ENCODE data around the gene MRPS2.
"Not testable (repeated sequence)": the region's sequence is repeated elsewhere in the genome, so short reads cannot be mapped to it uniquely, and the experiment has no call there.

The MRPS2 gene

DNA sequence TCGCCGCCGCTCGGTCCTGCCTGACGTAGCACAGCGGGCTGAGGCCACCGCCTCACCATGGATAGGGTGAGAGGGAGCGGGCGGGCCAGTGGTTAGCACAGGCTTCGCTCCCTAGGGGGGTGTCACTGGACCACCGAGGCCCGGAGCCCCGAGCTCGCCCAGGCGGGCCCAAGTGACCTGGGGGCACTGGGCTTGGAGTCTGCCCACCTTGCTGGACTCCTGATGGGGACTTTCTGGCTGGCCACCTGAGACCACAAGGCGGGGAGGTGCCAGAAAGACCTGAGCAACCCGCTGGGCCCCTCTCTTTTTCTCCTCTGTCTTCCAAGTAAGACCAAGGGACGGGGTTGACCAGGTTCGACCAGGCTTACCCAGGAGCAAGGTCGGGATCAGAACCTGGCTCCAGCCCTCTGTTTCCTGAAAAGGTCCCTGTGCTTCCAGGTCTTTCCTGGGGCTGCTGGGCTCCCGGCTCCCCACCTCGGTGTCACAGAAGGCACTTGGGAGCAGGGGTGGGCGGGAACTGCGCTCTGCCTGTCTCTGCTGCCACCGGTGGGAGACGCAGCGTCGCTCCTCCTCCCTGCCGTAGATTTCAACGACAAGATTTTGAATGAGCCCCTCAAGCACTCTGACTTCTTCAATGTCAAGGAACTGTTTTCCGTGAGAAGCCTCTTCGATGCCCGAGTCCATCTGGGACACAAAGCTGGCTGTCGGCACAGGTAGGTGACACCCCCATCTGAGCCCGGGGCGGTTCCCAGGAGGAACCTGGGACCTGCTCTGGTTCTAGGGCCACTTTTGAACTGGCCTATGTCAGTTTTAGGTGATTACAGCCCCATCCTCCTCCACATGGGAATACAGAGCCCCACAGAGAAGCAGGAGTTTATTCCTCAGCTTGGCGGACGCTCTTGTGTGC lies 1.0 kb downstream of the MRPS2 start:
- DNase-seq = peak; percentile 40

DNA sequence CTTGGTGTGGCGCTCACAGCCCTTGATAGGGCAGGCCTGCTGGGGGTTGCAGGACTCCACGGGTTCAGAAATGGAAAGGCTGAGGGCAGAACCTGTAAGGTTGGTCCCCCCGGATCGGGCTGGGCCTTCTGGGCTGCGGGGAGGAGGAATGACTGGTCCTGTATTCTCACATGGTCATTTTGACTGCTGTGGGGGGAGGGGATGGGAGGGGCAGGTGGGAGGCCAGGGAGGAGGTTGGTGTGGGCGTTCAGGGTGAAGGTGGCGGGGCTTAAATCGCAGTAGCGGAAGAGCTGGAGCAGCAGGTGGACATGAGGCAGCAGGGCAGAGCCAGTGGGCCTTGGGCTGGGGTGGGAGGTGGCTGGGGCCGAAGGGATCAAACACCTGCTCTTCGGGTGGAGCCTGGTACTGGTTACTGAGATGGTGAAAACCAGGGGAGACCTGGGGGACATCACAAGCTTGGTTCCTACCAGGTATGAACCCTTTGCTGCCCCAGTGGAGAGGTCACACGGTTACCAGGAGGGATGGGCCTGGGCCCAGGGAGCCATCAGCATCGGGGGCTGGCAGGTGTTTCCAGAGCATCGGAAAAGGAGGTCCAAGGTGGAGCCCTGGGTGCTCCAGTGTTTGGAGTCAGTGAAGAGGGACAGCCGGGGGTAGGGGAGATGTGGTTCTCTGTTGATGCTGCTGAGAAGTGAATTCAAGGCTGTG lies 1.8 kb downstream of the MRPS2 start:
- no peak for DNase-seq

- no peak for DNase-seq
Measured at GRCh38 chr9:135502873-135503321, 2.4 kb downstream of the MRPS2 start.

DNA sequence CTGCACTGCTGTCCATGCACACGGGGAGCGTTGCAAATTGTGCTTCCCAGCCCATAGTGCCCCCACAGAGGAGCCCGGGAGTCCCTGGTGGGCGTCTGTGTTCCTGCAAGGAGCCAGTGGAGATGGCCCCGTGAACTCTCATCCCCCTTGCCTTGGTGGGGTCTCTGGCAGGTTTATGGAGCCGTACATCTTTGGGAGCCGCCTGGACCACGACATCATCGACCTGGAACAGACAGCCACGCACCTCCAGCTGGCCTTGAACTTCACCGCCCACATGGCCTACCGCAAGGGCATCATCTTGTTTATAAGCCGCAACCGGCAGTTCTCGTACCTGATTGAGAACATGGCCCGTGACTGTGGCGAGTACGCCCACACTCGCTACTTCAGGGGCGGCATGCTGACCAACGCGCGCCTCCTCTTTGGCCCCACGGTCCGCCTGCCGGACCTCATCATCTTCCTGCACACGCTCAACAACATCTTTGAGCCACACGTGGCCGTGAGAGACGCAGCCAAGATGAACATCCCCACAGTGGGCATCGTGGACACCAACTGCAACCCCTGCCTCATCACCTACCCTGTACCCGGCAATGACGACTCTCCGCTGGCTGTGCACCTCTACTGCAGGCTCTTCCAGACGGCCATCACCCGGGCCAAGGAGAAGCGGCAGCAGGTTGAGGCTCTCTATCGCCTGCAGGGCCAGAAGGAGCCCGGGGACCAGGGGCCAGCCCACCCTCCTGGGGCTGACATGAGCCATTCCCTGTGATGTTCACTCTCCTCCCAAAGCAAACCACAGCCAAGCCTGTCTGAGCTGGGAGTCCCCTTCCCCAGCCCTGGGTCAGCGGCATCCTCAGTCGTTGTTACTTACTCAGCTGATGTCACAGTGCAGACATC lies 3.1 kb downstream of the MRPS2 start:
- DNase-seq = no peak

- DNase-seq = peak; percentile 41
Measured at GRCh38 chr9:135504262-135505243, 4.1 kb downstream of the MRPS2 start.

GRCh38 chr9:135505406-135506187 lies 5.1 kb downstream of the MRPS2 start:
- DNase-seq = no peak

GRCh38 chr9:135506327-135507103 lies 6.0 kb downstream of the MRPS2 start:
- no peak for DNase-seq

DNA sequence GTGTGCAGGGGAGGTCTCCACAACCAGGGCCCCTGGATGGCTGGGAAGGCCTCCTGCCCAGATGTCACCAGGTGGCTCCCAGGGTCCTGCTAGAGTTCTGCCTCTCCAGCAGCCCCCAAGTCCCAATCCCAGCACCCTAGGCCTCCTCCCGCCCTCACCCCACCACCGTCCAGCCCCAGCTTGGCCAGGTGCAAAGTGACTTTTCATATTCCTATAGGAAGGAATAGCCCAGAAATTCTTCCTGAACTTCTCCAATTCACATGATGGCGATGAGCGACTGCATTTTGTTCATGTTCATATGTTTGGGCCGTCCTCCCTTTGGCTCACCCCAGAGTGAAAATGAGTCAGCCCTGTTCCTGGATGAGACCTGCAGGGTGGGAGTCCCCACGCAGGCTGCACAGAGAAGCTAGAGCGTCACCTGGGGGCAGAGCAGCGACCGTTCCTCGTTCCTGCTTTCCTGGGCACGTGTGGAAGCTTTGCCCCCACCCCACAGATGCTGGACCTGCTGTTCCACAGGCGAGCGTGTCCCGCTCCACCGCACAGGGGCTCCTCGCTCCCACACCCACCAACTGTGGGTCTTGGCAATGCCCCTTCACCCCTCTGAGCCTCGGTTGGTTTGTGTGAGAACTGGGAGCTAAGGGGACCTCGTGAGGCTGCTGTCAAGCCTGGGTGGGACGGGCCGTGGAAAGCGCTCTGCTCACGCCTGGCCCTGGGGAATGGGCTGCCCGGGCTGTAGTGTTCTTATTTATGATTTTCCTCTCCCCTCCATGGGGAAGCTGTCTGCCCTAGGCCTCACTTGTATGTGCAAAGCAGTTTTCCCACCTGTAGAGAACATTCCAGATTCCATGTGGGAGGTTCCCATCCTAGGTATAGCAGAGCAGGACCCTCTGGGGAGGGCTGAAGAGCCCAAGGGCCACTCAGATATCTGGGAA lies 6.9 kb downstream of the MRPS2 start:
- no peak for DNase-seq

DNA sequence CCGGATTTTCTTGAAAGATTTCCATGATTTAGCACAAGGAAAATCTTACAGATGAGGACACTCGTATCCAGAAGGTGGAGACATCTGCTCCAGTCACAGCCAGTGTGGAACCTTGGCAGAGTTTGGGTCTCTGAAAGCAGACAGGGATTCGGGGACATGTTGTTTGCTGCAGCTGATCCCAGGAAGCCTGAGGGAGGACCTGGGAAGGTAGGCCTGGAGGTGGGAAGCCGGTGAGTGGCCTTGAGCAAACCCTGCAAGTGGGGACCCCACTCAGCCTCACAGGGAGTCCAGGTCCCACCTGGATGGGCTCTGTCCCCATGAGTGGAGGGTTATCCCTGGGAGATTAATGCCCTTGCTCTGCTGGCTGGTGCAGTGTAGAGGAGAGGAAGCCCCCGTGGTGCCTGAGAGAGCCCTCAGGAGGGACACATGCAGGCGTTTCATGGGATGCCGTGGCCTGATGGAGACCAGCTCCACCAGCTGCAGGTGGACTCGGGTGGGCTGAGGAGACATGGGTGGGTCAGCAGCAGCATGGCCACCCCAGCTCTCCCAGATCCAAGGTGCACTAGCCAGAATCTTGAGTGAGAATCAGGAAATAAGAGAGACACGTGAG lies 7.8 kb downstream of the MRPS2 start:
- no peak for DNase-seq

DNA sequence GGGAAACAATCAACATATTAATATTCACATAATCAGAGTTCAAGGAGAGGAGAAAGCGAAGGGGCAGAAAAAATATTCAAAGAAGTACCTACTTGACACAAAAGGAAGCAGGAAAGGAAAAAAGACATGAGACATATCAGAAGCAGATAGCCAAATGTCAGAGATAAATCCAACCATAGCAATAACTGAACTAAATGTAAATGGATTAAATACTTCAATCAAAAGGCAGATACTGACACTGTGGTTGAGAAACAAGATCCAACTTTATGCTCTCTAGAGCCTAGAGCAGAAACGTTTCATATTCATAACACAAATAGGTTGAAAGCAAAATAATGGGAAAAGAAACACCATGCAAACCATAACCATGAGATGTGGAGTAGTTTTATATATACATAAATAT lies 9.0 kb downstream of the MRPS2 start:
- no peak for DNase-seq

DNA sequence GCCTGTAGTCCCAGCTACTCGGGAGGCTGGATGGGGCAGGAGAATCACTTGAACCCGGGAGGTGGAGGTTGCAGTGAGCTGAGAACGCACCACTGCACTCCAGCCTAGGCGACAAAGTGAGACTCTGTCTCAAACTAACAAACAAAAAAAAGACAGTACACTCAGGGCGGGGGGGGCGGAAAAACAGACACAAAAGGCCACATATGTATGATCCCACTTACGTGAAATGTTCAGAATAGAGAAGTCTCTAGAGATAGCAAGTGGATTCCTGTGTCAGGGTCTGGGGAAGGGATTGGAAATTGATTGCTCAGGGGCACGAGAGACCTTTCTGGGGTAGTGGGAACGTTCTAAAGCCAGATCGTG lies 11.7 kb downstream of the MRPS2 start:
- no peak for DNase-seq

DNA sequence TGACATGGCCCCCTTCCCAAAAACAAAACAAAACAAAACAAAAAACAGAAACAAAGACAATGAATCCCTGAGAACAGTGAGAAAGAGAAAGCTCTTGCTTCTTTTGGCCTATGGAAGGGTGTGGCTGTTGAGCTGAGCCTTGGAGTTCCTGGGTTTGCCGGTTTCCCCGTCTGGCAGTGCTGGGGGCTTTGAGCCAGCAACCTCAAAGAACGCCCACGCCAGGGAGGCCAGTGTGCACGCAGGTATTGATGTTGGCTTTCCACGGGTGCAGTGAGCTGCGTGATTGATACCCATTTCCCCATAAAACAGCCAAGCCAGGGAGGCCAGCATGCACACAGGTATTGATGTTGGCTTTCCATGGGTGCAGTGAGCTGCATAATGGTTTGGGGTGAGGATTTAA lies 12.4 kb downstream of the MRPS2 start:
- no peak for DNase-seq

DNA sequence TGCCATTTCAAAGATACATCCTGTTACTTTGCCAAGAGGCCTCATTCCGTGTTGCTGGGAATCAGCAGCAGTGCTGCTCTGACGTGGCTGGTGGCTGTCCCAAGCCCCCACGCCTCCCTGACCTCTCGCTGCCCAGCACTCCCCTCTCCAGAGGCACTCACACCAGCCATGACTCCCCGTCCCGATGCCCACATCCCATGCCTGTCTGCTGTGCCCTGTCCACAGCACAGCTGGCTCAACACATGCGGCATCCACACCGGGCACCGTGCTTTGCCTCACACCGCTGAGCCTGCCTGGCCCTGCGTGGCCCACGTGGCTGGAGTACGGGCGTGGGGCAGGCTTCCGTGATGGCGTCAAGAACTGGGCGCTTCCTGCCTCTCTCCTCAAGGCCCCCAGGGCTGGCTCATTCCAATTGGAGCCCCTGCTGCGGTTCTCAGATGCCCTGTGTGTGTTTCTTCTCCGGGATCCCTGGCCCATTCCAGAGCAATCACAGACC lies 12.9 kb downstream of the MRPS2 start:
- no peak for DNase-seq

- DNase-seq = not testable (repeated sequence)
Measured at GRCh38 chr9:135513906-135514305, 13.4 kb downstream of the MRPS2 start.

DNA sequence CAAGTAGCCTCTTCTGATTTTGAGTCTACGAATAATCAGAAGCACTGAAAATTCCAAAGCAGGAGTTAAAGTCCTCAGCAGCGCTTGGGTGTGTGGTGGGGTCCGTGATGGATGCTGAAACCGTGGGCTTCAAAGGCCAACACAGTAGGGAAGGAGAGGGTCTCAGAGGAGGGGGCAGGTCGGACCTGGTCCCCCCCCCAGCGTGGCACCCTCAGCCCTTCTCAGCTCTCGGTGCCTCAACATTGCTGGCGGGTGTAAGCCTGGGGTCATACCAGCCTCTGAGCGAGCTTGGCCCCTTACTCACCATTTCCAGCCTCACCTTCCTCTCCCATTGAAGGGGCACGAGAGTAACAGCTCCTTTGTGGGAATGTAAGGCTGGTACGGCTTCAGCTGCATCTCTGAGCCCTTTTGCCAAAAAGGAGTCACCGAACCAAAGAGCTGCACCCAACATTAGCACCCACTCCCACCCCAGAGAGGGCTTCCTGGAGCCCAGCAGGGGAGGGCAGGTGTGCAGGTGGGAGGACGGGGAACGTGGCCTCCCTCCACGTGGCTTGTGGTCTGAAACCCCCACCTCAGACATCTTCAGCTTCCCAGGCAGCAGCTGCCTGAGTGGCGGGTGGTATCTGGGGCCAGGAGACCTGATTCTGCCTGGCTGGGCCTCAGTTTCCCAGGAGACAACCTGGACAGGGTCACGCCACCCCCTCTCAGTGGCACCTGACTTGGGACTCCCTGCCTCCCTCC lies 14.0 kb downstream of the MRPS2 start:
- DNase-seq = no peak

DNA sequence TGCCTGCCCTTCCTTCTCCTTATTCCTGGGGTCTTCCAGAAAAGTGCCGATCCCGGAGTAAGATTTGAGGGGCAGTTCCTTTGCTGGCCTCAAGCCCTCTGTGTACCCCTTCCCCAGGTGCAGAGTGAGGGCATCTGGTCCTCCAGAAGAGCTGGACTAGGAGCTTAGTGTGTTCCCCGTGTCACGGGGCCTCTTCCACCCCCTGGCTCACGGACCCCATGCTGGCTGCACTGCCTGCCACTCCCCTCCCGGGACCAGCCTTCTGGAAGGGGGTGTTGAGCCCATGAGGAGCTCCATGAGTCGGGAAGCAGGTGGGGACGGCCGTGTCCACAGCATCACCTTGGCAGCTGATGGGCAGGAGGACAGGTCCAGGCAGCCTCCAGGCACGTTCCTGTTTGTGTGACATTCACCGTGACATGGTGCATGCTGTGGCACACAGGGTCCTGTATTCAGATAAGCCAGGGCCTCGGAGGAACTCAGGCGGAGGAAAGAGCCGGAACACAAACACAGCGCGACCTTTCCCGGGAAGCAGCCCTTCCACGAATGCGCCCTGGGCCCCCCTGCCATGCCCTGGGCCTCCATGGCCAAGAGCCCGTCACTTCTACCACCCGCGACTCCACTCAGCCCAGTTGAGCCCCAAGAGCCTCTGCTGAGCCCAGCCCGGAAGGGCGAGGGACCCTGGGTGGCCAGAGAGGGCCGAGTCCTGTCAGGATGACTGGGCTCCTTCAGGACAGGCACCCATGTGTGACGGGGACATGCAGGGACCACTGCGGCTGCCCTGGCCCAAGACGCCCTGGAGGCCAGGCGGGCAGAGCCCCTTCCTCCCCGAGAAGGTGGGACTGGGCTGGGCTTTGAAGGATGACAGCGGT lies 14.8 kb downstream of the MRPS2 start:
- no peak for DNase-seq

Measured in NCI-H510A treated with DMSO at 0.1 percent for 48 hours (cell line).